Activated CD4-positive, alpha-beta T cell treated with anti-CD3 and anti-CD28 coated beads, Interleukin-2, amount 10 ng/mL, durations not matched to agents 24 days and 14 days (primary cell): ENCODE results near the gene TMEM163. TPM values are rescaled to one million over a fixed set of nuclear protein-coding genes. Genes with fewer than 3 reads are reported as not detected.
"Not testable (repeated sequence)": the region's sequence is repeated elsewhere in the genome, so short reads cannot be mapped to it uniquely, and the experiment has no call there.

Source experiments
- DNase-seq: peaks from one replicate; pipeline ENCODE4 v3.0.0; 2022
- H3K27ac Mint-ChIP-seq: one replicate; pipeline ENCODE4 v1.8.0; 2022; ENCODE audit warnings: mild to moderate bottlenecking, mixed read lengths
- H3K27me3 Mint-ChIP-seq: one replicate; pipeline ENCODE4 v1.8.0; 2022; ENCODE audit warnings: mixed read lengths
- H3K36me3 Mint-ChIP-seq: one replicate; pipeline ENCODE4 v1.8.0; 2022; ENCODE audit warnings: low read depth, mild to moderate bottlenecking, mixed read lengths
- H3K4me1 Mint-ChIP-seq: one replicate; pipeline ENCODE4 v1.8.0; 2021; ENCODE audit warnings: mixed read lengths
- H3K4me3 Mint-ChIP-seq: one replicate; pipeline ENCODE4 v1.8.0; 2022; ENCODE audit warnings: mild to moderate bottlenecking, moderate library complexity, mixed read lengths
- H3K9me3 Mint-ChIP-seq: one replicate; pipeline ENCODE4 v1.8.0; 2021; ENCODE audit warnings: mixed read lengths
- intact Hi-C: fragments of 100-400 bp; cut with micrococcal nuclease; formaldehyde crosslinking; loops from one replicate; pipeline ENCODE4 v1.15.1; 2023
- total RNA-seq: library from RNA; stranded (reverse); gene quantifications from 2 replicates; pipeline ENCODE4 v1.2.3, GENCODE V29; 2022

Gene TMEM163
- total RNA-seq, 1 donor from 2014 or later: 0.23 TPM

- H3K4me3 Mint-ChIP-seq, H3K27ac Mint-ChIP-seq, intact Hi-C loops, H3K36me3 Mint-ChIP-seq, DNase-seq, H3K27me3 Mint-ChIP-seq, H3K9me3 Mint-ChIP-seq, H3K4me1 Mint-ChIP-seq: not testable (repeated sequence)
These were observed 211.6 kb downstream of the TMEM163 start for GRCh38 chr2:134507159-134507558.

- Mint-ChIP-seq H3K4me3 (no peak overlapping the region), H3K4me1 (no peaks in the 10 kb centered on the region), H3K27ac (no peak overlapping the region), H3K9me3 (no peaks in the 10 kb centered on the region), H3K27me3 (peaks cover 5% of the 10 kb centered on the region), H3K36me3 (no peaks in the 10 kb centered on the region)
- DNase-seq: no peak
- intact Hi-C loops: no loop called here
These were observed 213.4 kb downstream of the TMEM163 start for GRCh38 chr2:134505446-134505845.

DNA sequence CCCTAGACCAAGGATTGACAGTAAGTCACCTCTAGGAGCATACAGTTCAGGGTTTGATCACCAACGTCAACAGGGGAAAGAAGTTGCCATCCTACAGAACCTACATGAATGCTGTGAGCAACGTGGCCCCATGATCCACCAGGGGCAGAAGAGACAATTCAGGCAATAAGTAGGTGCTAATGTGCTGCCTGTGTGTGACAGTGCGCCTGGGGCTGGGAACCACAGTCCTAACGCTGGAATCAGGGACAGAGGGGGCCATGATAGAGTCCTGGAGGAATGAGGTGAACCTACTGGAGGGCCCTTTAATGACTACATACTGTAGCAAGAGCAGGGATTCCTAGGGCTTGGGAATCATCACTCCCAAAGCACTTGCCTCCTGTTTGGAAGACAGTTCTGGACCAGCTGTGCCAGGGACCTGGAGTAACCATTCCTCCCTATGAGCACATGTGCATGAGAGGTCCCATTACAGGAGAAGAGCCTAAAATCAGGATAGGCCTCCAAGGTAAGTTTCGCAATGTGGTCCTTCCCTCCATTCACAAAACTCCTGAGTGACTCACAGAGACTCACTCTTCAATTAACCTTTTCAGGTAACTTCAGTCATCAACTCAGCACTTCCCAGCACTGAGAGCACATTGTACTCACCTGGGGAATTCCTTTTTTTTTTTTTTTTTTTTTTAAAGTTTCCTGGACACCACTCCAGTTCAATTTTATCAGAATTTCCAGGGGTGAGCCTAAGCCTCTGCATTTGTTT, 214.0 kb downstream of the TMEM163 start:
- intact Hi-C loops: no loop called here
- no peaks in the 10 kb centered on the region for H3K36me3 Mint-ChIP-seq

DNA sequence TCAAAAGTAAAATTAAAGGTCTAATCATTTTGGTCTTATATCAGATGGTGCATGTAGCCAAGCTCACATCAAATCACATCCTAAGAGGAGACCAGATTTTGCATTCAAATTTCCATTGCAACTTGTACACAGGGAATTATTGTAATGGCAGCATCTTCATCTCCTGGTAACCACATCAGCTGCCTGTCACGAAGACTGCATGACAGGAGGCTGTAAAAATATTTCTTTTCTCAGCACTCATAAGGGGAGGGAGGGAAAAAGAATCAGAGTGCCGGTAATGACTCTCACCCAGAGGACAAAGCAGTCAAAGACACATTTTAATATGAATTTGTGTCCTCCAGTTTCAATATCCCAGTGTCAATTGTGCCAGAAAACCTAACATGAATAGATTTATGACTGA, 216.7 kb downstream of the TMEM163 start:
- intact Hi-C loops: no loop called here
- Mint-ChIP-seq H3K27me3 (peaks cover 5% of the 10 kb centered on the region), H3K4me1 (no peaks in the 10 kb centered on the region), H3K9me3 (no peaks in the 10 kb centered on the region), H3K4me3 (no peak overlapping the region), H3K36me3 (no peaks in the 10 kb centered on the region), H3K27ac (no peak overlapping the region)
- no peak for DNase-seq

More for the DNA sequence above, 214.0 kb downstream of the TMEM163 start:
- no peaks in the 10 kb centered on the region for H3K4me1 Mint-ChIP-seq
- H3K9me3 Mint-ChIP-seq: no peaks in the 10 kb centered on the region
- peaks cover 5% of the 10 kb centered on the region for H3K27me3 Mint-ChIP-seq
- DNase-seq: no peak
- H3K4me3 Mint-ChIP-seq: no peak overlapping the region
- no peak overlapping the region for H3K27ac Mint-ChIP-seq

GRCh38 chr2:134501476-134502091, 217.2 kb downstream of the TMEM163 start:
- peaks cover 5% of the 10 kb centered on the region for H3K27me3 Mint-ChIP-seq
- H3K9me3 Mint-ChIP-seq: no peaks in the 10 kb centered on the region
- no peak overlapping the region for H3K4me3 Mint-ChIP-seq
- DNase-seq: no peak
- H3K27ac Mint-ChIP-seq: no peak overlapping the region
- H3K4me1 Mint-ChIP-seq: no peaks in the 10 kb centered on the region
- intact Hi-C loops: no loop called here
- H3K36me3 Mint-ChIP-seq: no peaks in the 10 kb centered on the region

GRCh38 chr2:134500211-134500935, 218.4 kb downstream of the TMEM163 start:
- Mint-ChIP-seq H3K36me3 (no peaks in the 10 kb centered on the region), H3K4me3 (no peak overlapping the region), H3K27me3 (peaks cover 5% of the 10 kb centered on the region), H3K4me1 (no peaks in the 10 kb centered on the region), H3K9me3 (no peaks in the 10 kb centered on the region), H3K27ac (no peak overlapping the region)
- no peak for DNase-seq
- intact Hi-C loops: no loop called here

- H3K4me1 Mint-ChIP-seq: no peaks in the 10 kb centered on the region
- H3K27ac Mint-ChIP-seq: no peak overlapping the region
- peaks cover 5% of the 10 kb centered on the region for H3K27me3 Mint-ChIP-seq
- intact Hi-C loops: no loop called here
- H3K4me3 Mint-ChIP-seq: no peak overlapping the region
- H3K36me3 Mint-ChIP-seq: no peaks in the 10 kb centered on the region
- DNase-seq: no peak
- no peaks in the 10 kb centered on the region for H3K9me3 Mint-ChIP-seq
These were observed 219.4 kb downstream of the TMEM163 start for GRCh38 chr2:134499307-134499926.

- no peaks in the 10 kb centered on the region for H3K36me3 Mint-ChIP-seq
- peaks cover 5% of the 10 kb centered on the region for H3K27me3 Mint-ChIP-seq
- intact Hi-C loops: no loop called here
- no peaks in the 10 kb centered on the region for H3K4me1 Mint-ChIP-seq
- H3K4me3 Mint-ChIP-seq: no peak overlapping the region
- no peak overlapping the region for H3K27ac Mint-ChIP-seq
- H3K9me3 Mint-ChIP-seq: no peaks in the 10 kb centered on the region
- DNase-seq: no peak
These were observed 220.1 kb downstream of the TMEM163 start for GRCh38 chr2:134498654-134499053.

DNA sequence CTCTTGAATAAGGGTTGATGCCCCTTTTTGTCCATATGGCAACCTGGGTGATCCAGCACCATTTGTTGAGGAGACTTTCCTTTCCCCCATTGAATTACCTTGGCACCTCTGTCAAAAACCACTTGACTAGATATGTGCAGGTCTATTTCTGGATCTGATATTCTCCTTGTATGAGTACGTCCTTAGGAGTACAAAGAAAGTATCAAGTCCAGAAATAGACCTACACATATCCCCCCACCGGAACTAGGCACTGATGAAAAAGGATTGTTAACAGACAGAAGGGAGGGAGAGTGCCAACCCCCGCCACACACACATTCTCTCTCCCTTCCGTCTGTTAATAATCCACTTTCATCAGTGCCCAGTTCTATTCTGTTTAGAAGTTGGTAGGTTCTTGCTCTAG, 225.0 kb downstream of the TMEM163 start:
- Mint-ChIP-seq H3K9me3 (no peaks in the 10 kb centered on the region), H3K4me3 (no peak overlapping the region), H3K27me3 (peaks cover 6% of the 10 kb centered on the region), H3K36me3 (no peaks in the 10 kb centered on the region), H3K27ac (no peak overlapping the region), H3K4me1 (no peaks in the 10 kb centered on the region)
- intact Hi-C loops: no loop called here
- no peak for DNase-seq

- no peak for DNase-seq
- Mint-ChIP-seq H3K4me1 (no peaks in the 10 kb centered on the region), H3K27me3 (peaks cover 11% of the 10 kb centered on the region), H3K4me3 (no peak overlapping the region), H3K9me3 (no peaks in the 10 kb centered on the region), H3K36me3 (no peaks in the 10 kb centered on the region), H3K27ac (no peak overlapping the region)
- intact Hi-C loops: no loop called here
These were observed 226.9 kb downstream of the TMEM163 start for GRCh38 chr2:134491771-134492441.

DNA sequence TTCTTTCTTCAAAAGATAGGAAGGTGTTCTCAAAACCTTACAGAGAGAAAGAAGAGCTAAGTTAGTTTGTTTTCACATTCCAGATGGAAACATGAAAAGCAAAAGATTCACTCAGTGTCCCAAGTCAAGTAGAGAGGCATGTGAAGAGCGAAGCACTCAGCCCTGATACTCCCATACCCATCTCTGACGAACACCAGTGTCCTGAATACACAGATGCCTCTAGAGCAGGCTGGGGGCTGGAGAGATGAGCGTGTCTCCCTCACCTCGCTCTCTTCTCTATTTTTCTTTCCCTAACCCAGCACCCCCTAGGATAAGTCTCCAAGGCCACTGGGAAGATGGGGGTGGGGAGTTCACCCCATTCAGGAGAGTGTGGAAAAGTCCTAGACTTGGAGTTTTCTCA, 227.8 kb downstream of the TMEM163 start:
- Mint-ChIP-seq H3K36me3 (no peaks in the 10 kb centered on the region), H3K4me1 (no peaks in the 10 kb centered on the region), H3K27me3 (peaks cover 13% of the 10 kb centered on the region), H3K9me3 (no peaks in the 10 kb centered on the region), H3K4me3 (no peak overlapping the region), H3K27ac (no peak overlapping the region)
- intact Hi-C loops: no loop called here
- DNase-seq: no peak

DNA sequence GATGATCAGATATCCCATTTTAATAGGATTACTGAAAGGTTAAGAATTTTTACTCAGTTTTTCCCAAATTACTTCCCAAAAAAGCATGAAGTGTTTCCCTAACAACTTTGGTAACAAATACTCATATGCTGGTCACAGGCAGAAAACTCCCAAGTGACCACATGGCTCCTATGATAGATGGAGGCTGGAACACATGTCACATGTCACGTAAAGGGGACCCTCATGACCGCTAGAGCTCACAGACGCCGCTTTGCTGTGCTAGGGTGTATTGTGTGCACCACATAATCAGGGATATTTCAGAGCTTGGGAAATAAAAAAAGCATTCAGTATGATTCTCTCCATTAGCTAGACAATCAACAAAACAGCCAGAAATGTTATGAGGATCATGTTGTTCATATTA, 228.2 kb downstream of the TMEM163 start:
- Mint-ChIP-seq H3K36me3 (no peaks in the 10 kb centered on the region), H3K9me3 (no peaks in the 10 kb centered on the region), H3K27me3 (peaks cover 13% of the 10 kb centered on the region), H3K4me3 (no peak overlapping the region), H3K27ac (no peak overlapping the region), H3K4me1 (no peaks in the 10 kb centered on the region)
- intact Hi-C loops: no loop called here
- no peak for DNase-seq

DNA sequence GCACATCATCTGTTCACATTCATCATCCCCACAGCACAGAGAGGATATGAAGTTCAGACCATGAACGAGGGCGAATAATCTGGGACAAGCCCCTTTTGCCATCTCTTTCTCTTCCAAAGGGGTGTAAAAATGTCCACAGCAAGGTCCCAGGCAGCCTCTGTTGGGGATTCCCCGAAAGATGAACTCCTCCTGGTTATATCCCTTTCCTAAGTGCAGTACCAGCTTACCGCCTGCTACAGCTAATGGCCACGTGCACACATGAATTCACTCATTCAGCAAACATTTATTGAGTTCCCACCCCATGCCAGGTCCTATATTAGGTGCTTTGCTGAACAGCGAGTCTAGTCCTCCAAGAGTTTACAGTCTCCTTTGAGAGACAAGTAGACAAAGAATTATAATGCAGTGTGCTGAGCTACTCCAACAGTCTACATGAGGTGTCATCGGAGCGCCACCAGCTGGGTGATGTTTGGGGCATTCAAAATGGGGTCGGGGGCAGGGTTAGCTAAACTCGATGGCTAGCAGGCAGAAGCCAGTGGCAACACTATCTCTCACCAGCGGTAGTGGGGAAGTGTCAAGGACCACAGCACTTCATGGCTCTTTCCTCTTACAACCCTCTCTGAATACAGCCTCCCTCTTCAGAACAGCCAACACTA, 228.9 kb downstream of the TMEM163 start:
- DNase-seq: no peak
- peaks cover 13% of the 10 kb centered on the region for H3K27me3 Mint-ChIP-seq
- no peaks in the 10 kb centered on the region for H3K4me1 Mint-ChIP-seq
- intact Hi-C loops: no loop called here
- no peaks in the 10 kb centered on the region for H3K36me3 Mint-ChIP-seq
- no peak overlapping the region for H3K27ac Mint-ChIP-seq
- H3K4me3 Mint-ChIP-seq: no peak overlapping the region
- no peaks in the 10 kb centered on the region for H3K9me3 Mint-ChIP-seq
